IMR-90 (cell line): Measurements from ENCODE around the gene LDLRAD4.

Experiments
- BHLHE40 ChIP-seq: fragments of 150-350 bp; IDR thresholded peaks from 2 replicates; pipeline ENCODE4 v1.6.1; 2016; ENCODE audit warnings: mild to moderate bottlenecking, low read depth, low read length
- CEBPB ChIP-seq: IDR thresholded peaks from 2 replicates; pipeline ENCODE4 v1.6.1; 2012; ENCODE audit warnings: low read depth, low read length, improper control_type of control experiment
- MAFK ChIP-seq: IDR thresholded peaks from 2 replicates; pipeline ENCODE4 v1.6.1; 2012; ENCODE audit warnings: low read depth, low read length, improper control_type of control experiment
- MAZ ChIP-seq: IDR thresholded peaks from 2 replicates; pipeline ENCODE4 v1.6.1; 2012; ENCODE audit warnings: low read depth, mild to moderate bottlenecking, low read length, improper control_type of control experiment, moderate library complexity, borderline replicate concordance
- MXI1 ChIP-seq: IDR thresholded peaks from 2 replicates; pipeline ENCODE4 v1.6.1; 2012; ENCODE audit warnings: low read depth, mild to moderate bottlenecking, low read length, moderate library complexity, borderline replicate concordance
- NFE2L2 ChIP-seq: fragments of 150-350 bp; IDR thresholded peaks from 2 replicates; pipeline ENCODE4 v1.6.1; 2016; ENCODE audit warnings: low read depth, mild to moderate bottlenecking, low read length
- POLR2A ChIP-seq: IDR thresholded peaks from 2 replicates; pipeline ENCODE4 v1.6.1; 2012; ENCODE audit warnings: mild to moderate bottlenecking, low read depth, low read length
- RAD21 ChIP-seq: IDR thresholded peaks from 2 replicates; pipeline ENCODE4 v1.6.1; 2012; ENCODE audit warnings: low read length, improper control_type of control experiment
- RCOR1 ChIP-seq: IDR thresholded peaks from 2 replicates; pipeline ENCODE4 v1.6.1; 2012; ENCODE audit warnings: mild to moderate bottlenecking, low read length, improper control_type of control experiment; ENCODE audit not compliant: insufficient replicate concordance
- RFX5 ChIP-seq: IDR thresholded peaks from 2 replicates; pipeline ENCODE4 v1.8.0; 2012; ENCODE audit warnings: low read depth, mild to moderate bottlenecking, low read length, moderate library complexity
- SMC3 ChIP-seq: fragments of 150-350 bp; IDR thresholded peaks from 2 replicates; pipeline ENCODE4 v1.6.1; 2016; ENCODE audit warnings: low read depth, mild to moderate bottlenecking, antibody characterized with exemption, low read length, moderate library complexity
- TF ChIP-seq, protein P1 (sequence below): conservative IDR thresholded peaks from 2 replicates; pipeline ENCODE4 v1.5.1; 2012; ENCODE audit warnings: mild to moderate bottlenecking, low read depth, low read length, improper control_type of control experiment
- TF ChIP-seq, protein P2 (sequence below): fragments of 150-350 bp; IDR thresholded peaks from 2 replicates; pipeline ENCODE4 v1.6.1; 2017; ENCODE audit warnings: mild to moderate bottlenecking, antibody characterized with exemption, low read length, low read depth
- TF ChIP-seq, protein P3 (sequence below): fragments of 150-350 bp; IDR thresholded peaks from 2 replicates; pipeline ENCODE4 v1.6.1; 2016; ENCODE audit warnings: low read depth, mild to moderate bottlenecking, low read length, moderate library complexity, borderline replicate concordance

DNA sequence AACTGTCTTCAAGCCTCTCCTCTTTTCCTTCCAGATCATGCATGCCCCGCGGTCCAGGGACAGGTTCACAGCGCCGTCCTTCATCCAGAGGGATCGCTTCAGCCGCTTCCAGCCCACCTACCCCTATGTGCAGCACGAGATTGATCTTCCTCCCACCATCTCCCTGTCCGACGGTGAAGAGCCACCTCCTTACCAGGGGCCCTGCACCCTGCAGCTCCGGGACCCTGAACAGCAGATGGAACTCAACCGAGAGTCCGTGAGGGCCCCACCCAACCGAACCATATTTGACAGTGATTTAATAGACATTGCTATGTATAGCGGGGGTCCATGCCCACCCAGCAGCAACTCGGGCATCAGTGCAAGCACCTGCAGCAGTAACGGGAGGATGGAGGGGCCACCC, 426.5 kb downstream of the LDLRAD4 start:
- TF ChIP-seq, protein P1, sequence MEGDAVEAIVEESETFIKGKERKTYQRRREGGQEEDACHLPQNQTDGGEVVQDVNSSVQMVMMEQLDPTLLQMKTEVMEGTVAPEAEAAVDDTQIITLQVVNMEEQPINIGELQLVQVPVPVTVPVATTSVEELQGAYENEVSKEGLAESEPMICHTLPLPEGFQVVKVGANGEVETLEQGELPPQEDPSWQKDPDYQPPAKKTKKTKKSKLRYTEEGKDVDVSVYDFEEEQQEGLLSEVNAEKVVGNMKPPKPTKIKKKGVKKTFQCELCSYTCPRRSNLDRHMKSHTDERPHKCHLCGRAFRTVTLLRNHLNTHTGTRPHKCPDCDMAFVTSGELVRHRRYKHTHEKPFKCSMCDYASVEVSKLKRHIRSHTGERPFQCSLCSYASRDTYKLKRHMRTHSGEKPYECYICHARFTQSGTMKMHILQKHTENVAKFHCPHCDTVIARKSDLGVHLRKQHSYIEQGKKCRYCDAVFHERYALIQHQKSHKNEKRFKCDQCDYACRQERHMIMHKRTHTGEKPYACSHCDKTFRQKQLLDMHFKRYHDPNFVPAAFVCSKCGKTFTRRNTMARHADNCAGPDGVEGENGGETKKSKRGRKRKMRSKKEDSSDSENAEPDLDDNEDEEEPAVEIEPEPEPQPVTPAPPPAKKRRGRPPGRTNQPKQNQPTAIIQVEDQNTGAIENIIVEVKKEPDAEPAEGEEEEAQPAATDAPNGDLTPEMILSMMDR: no peak
- TF ChIP-seq, protein P2, sequence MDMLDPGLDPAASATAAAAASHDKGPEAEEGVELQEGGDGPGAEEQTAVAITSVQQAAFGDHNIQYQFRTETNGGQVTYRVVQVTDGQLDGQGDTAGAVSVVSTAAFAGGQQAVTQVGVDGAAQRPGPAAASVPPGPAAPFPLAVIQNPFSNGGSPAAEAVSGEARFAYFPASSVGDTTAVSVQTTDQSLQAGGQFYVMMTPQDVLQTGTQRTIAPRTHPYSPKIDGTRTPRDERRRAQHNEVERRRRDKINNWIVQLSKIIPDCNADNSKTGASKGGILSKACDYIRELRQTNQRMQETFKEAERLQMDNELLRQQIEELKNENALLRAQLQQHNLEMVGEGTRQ: no peak
- TF ChIP-seq CEBPB: no peak
- TF ChIP-seq MAFK: no peak
- TF ChIP-seq MXI1: no peak
- TF ChIP-seq POLR2A: no peak
- TF ChIP-seq RAD21: no peak
- TF ChIP-seq MAZ: no peak
- TF ChIP-seq RCOR1: no peak
- TF ChIP-seq BHLHE40: no peak
- no peak for TF ChIP-seq NFE2L2
- TF ChIP-seq, protein P3, sequence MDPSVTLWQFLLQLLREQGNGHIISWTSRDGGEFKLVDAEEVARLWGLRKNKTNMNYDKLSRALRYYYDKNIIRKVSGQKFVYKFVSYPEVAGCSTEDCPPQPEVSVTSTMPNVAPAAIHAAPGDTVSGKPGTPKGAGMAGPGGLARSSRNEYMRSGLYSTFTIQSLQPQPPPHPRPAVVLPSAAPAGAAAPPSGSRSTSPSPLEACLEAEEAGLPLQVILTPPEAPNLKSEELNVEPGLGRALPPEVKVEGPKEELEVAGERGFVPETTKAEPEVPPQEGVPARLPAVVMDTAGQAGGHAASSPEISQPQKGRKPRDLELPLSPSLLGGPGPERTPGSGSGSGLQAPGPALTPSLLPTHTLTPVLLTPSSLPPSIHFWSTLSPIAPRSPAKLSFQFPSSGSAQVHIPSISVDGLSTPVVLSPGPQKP: no peak
- TF ChIP-seq RFX5: no peak
- no peak for TF ChIP-seq SMC3
